Non-pigmented ciliary epithelial cell (primary cell): ENCODE results near the gene CEP97.
"Not testable (repeated sequence)": the region's sequence is repeated elsewhere in the genome, so short reads cannot be mapped to it uniquely, and the experiment has no call there.

ENCODE experiments used
- DNase-seq: peaks from one replicate; pipeline ENCODE4 v3.0.0-alpha.2; 2010; ENCODE audit warnings: low read depth

Gene CEP97

GRCh38 chr3:101724329-101725193 is at the start of gene CEP97:
TSS of gene CEP97 (plus strand) at chr3:101724614. CDS start at chr3:101724677, 63 bp downstream.
- peak; percentile 89 for DNase-seq

- DNase-seq: no peak
Measured at GRCh38 chr3:101675709-101676215, 48.7 kb upstream of the CEP97 start.

GRCh38 chr3:101676216-101676764 is 48.1 kb upstream of the CEP97 start:
- peak; percentile 75 for DNase-seq

- peak; percentile 100 for DNase-seq
Measured at GRCh38 chr3:101676765-101677435, 47.5 kb upstream of the CEP97 start, which contains the start of gene ZBTB11. TSS of gene ZBTB11 (minus strand) at chr3:101677132. CDS start at chr3:101676914, 218 bp downstream.

GRCh38 chr3:101677436-101678286 is 46.8 kb upstream of the CEP97 start:
- no peak for DNase-seq

- not testable (repeated sequence) for DNase-seq
Measured at GRCh38 chr3:101678837-101679236, 45.6 kb upstream of the CEP97 start.

GRCh38 chr3:101680466-101680865 is 43.9 kb upstream of the CEP97 start:
- DNase-seq: no peak

GRCh38 chr3:101685050-101685400 is 39.4 kb upstream of the CEP97 start:
- no peak for DNase-seq

- no peak for DNase-seq
Measured at GRCh38 chr3:101685870-101686307, 38.5 kb upstream of the CEP97 start.

GRCh38 chr3:101687142-101687931 is 37.1 kb upstream of the CEP97 start:
- no peak for DNase-seq

GRCh38 chr3:101689286-101689685 is 35.1 kb upstream of the CEP97 start:
- no peak for DNase-seq

- DNase-seq: no peak
Measured at GRCh38 chr3:101690972-101691371, 33.4 kb upstream of the CEP97 start.

GRCh38 chr3:101691685-101692671 is 32.4 kb upstream of the CEP97 start:
- DNase-seq: not testable (repeated sequence)

- DNase-seq: peak; percentile 26
Measured at GRCh38 chr3:101693540-101693939, 30.9 kb upstream of the CEP97 start.

GRCh38 chr3:101694836-101695235 is 29.6 kb upstream of the CEP97 start:
- not testable (repeated sequence) for DNase-seq

GRCh38 chr3:101695779-101696372 is 28.5 kb upstream of the CEP97 start:
- DNase-seq: no peak

- no peak for DNase-seq
Measured at GRCh38 chr3:101701696-101702634, 22.4 kb upstream of the CEP97 start.

- DNase-seq: no peak
Measured at GRCh38 chr3:101702726-101703125, 21.7 kb upstream of the CEP97 start.
